ENCODE measurements around the gene CR1. TPM values are rescaled to one million over a fixed set of nuclear protein-coding genes. Genes with fewer than 3 reads are reported as not detected.

CR1 gene
- total and polyA plus RNA-seq, 2 donors (not counting 3 experiments of a cell fraction or from before 2014, with no cell fraction given), result not detected

DNA sequence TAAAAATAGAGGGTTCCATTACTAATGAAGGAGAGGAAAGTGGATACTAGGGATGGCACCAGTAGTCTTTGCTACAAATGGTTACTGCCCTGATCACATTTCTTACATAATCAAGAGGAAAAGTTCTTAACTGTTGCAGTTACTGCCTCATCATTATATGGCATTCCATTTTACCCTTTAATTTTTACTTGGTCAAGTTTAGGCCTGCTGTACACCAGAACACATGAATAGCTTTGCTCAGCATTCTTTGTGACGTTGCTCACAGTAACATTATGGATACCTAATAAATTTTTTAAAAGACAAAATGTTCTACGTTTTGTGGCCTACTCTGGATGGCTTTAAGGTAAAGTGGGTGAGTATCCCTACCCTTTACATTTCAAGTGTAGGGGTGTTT is 110.4 kb downstream of the CR1 start:
- DNase-seq (ENCODE audit: low read depth, low spot score), result no peak
- no peak overlapping the region for H2AFZ ChIP-seq (ENCODE audit: low read depth, low read length)
- dilution Hi-C loops (cut with MboI; ENCODE audit: extremely low pct_ligation_motif_present, low sequenced_read_pairs) (no loop called here), intact Hi-C loops (cut with micrococcal nuclease) (no loop called here)
- no peak overlapping the region for H3K4me2 ChIP-seq (ENCODE audit: insufficient read depth, low read length)
- POLR2A ChIA-PET, result no interaction called here
- H4K20me1 ChIP-seq (replicated peaks; ENCODE audit: control insufficient read depth, extremely low read depth, insufficient read depth, low read length), result no peaks in the 10 kb centered on the region
- no peaks in the 10 kb centered on the region for H3K36me3 ChIP-seq (ENCODE audit: control insufficient read depth in 2 of 2, extremely low read depth in 1 of 2, insufficient read depth in 2 of 2, low read length in 2 of 2)
- no peak for FAIRE-seq
- H3K27me3 ChIP-seq (ENCODE audit: control insufficient read depth in 2 of 2, insufficient read depth in 2 of 2, low read length in 2 of 2), result peaks cover 8 to 15% of the 10 kb centered on the region in 2 experiments
- no peak overlapping the region for H3K9ac ChIP-seq (replicated peaks; ENCODE audit: extremely low read depth, insufficient read depth, low read length)
- TF ChIP-seq, protein P1, sequence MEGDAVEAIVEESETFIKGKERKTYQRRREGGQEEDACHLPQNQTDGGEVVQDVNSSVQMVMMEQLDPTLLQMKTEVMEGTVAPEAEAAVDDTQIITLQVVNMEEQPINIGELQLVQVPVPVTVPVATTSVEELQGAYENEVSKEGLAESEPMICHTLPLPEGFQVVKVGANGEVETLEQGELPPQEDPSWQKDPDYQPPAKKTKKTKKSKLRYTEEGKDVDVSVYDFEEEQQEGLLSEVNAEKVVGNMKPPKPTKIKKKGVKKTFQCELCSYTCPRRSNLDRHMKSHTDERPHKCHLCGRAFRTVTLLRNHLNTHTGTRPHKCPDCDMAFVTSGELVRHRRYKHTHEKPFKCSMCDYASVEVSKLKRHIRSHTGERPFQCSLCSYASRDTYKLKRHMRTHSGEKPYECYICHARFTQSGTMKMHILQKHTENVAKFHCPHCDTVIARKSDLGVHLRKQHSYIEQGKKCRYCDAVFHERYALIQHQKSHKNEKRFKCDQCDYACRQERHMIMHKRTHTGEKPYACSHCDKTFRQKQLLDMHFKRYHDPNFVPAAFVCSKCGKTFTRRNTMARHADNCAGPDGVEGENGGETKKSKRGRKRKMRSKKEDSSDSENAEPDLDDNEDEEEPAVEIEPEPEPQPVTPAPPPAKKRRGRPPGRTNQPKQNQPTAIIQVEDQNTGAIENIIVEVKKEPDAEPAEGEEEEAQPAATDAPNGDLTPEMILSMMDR (IDR thresholded peaks at IDR 0.05; ENCODE audit: extremely low read depth in 1 of 2, insufficient read depth in 1 of 2, low read depth in 1 of 2, low read length in 2 of 2), result no peak
- no peak for TF ChIP-seq MYC (IDR thresholded peaks at IDR 0.05; ENCODE audit: low read depth, low read length)
- no TSS peak for BruUV-seq (replicated peaks)
- no peaks in the 10 kb centered on the region for H3K4me1 ChIP-seq (ENCODE audit: control insufficient read depth, extremely low read depth, insufficient read depth, low read length)
- no peaks in the 10 kb centered on the region for H3K9me1 ChIP-seq (replicated peaks; ENCODE audit: control insufficient read depth, extremely low read depth, insufficient read depth, low read length)
- H3K27ac ChIP-seq (ENCODE audit: insufficient read depth, low read depth, low read length), result no peak overlapping the region
- CTCF ChIA-PET, result interaction anchor here (1.5 kb wide), 1 partner anchor 14 kb away, joined by 13 read pairs; no protein-coding TSS in a partner anchor
- H3K79me2 ChIP-seq (ENCODE audit: control insufficient read depth, insufficient read depth, low read length), result no peaks in the 10 kb centered on the region
- no peaks in the 10 kb centered on the region for H3K9me3 ChIP-seq (replicated peaks; ENCODE audit: control insufficient read depth, insufficient read depth, low read length)
- H3K4me3 ChIP-seq (replicated peaks in 1 of 3; ENCODE audit: insufficient read depth in 1 of 3, low read depth in 1 of 3, low read length in 3 of 3), result no peak overlapping the region

DNA sequence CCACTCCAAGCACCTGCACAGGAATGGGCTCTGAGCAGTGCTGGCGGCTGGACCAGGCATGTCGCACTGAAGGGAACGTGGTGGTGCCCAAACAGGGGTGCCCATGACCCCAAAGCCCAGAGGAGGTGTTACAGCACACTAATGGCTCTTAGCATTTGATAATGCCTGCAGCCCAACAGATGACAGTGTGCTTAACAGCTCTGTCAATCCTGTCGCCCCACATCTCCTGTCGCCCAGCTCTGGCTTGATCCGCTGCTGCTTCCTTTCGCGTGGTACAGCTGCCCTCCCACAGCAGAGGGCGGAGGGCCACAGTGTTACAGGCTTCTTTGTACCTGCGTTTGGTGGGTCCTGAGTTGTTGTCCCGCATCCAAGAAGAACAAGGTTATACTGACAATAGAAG is 116.8 kb downstream of the CR1 start:
- H3K4me2 ChIP-seq (ENCODE audit: insufficient read depth, low read length), result no peak overlapping the region
- no peak overlapping the region for H3K9ac ChIP-seq (replicated peaks; ENCODE audit: extremely low read depth, insufficient read depth, low read length)
- ChIA-PET POLR2A (no interaction called here), CTCF (no interaction called here)
- no peak overlapping the region for H2AFZ ChIP-seq (ENCODE audit: low read depth, low read length)
- dilution Hi-C loops (cut with MboI; ENCODE audit: extremely low pct_ligation_motif_present, low sequenced_read_pairs) (no loop called here), intact Hi-C loops (cut with micrococcal nuclease) (no loop called here)
- no peak for TF ChIP-seq POLR2A (IDR thresholded peaks at IDR 0.05; ENCODE audit: low read depth, low read length)
- TF ChIP-seq EZH2 (IDR thresholded peaks at IDR 0.05; ENCODE audit: borderline replicate concordance, low read depth, low read length, severe bottlenecking), result no peak
- no peak for TF ChIP-seq MYC (IDR thresholded peaks at IDR 0.05; ENCODE audit: low read depth, low read length)
- TF ChIP-seq POLR2AphosphoS5 (IDR thresholded peaks at IDR 0.05; ENCODE audit: insufficient read depth, low read depth, low read length), result no peak
- no peak for TF ChIP-seq JUN (IDR thresholded peaks at IDR 0.05; ENCODE audit: borderline replicate concordance, insufficient read depth, insufficient read length, low read depth)
- TF ChIP-seq, protein P2, sequence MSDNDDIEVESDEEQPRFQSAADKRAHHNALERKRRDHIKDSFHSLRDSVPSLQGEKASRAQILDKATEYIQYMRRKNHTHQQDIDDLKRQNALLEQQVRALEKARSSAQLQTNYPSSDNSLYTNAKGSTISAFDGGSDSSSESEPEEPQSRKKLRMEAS (IDR thresholded peaks at IDR 0.05; ENCODE audit: insufficient read depth, insufficient read length), result no peak
- no peak for TF ChIP-seq GATA2 (IDR thresholded peaks at IDR 0.05; ENCODE audit: insufficient read depth, insufficient read length, low read depth, low read length)
- no peak for FAIRE-seq
- no peak overlapping the region for H3K4me3 ChIP-seq (replicated peaks in 1 of 3; ENCODE audit: insufficient read depth in 1 of 3, low read depth in 1 of 3, low read length in 3 of 3)
- no peaks in the 10 kb centered on the region for H3K4me1 ChIP-seq (ENCODE audit: control insufficient read depth, extremely low read depth, insufficient read depth, low read length)
- peaks cover 5 to 6% of the 10 kb centered on the region in 2 experiments for H3K27me3 ChIP-seq (ENCODE audit: control insufficient read depth in 2 of 2, insufficient read depth in 2 of 2, low read length in 2 of 2)
- no peak for DNase-seq (ENCODE audit: low read depth, low spot score)
- H4K20me1 ChIP-seq (replicated peaks; ENCODE audit: control insufficient read depth, extremely low read depth, insufficient read depth, low read length), result no peaks in the 10 kb centered on the region
- H3K27ac ChIP-seq (ENCODE audit: insufficient read depth, low read depth, low read length), result no peak overlapping the region
- H3K36me3 ChIP-seq (ENCODE audit: control insufficient read depth in 2 of 2, extremely low read depth in 1 of 2, insufficient read depth in 2 of 2, low read length in 2 of 2), result no peaks in the 10 kb centered on the region
- H3K9me3 ChIP-seq (replicated peaks; ENCODE audit: control insufficient read depth, insufficient read depth, low read length), result no peaks in the 10 kb centered on the region
- BruUV-seq (replicated peaks), result no TSS peak
- H3K79me2 ChIP-seq (ENCODE audit: control insufficient read depth, insufficient read depth, low read length), result no peaks in the 10 kb centered on the region
- H3K9me1 ChIP-seq (replicated peaks; ENCODE audit: control insufficient read depth, extremely low read depth, insufficient read depth, low read length), result no peaks in the 10 kb centered on the region
